Trophoblast cell (in vitro differentiated cells and primary cell): Measurements from ENCODE around the gene OSM.

ENCODE experiments used
- DNase-seq, 2 donors: peaks; one replicate each; pipeline ENCODE4 v3.0.0-alpha.2; 2016
- H2AFZ ChIP-seq: 2 replicates; pipeline ENCODE4 v1.6.1; 2013; ENCODE audit warnings: low read length, moderate library complexity, mild to moderate bottlenecking; ENCODE audit not compliant: insufficient read depth, poor library complexity
- H2AK5ac ChIP-seq: 2 replicates; pipeline ENCODE4 v1.6.1; 2013; ENCODE audit warnings: mild to moderate bottlenecking, low read length
- H2BK120ac ChIP-seq: 2 replicates; pipeline ENCODE4 v1.6.1; 2013; ENCODE audit warnings: low read length, mild to moderate bottlenecking, moderate library complexity; ENCODE audit not compliant: insufficient read depth, poor library complexity
- H2BK12ac ChIP-seq: 2 replicates; pipeline ENCODE4 v1.6.1; 2013; ENCODE audit warnings: mild to moderate bottlenecking, low read length, moderate library complexity
- H2BK5ac ChIP-seq: 2 replicates; pipeline ENCODE4 v1.6.1; 2013; ENCODE audit warnings: low read length, low read depth, moderate library complexity, mild to moderate bottlenecking; ENCODE audit not compliant: poor library complexity
- H3K14ac ChIP-seq: 2 replicates; pipeline ENCODE4 v1.6.1; 2013; ENCODE audit warnings: mild to moderate bottlenecking, low read length
- H3K18ac ChIP-seq: 2 replicates; pipeline ENCODE4 v1.6.1; 2013; ENCODE audit warnings: mild to moderate bottlenecking, low read length
- H3K23ac ChIP-seq: 2 replicates; pipeline ENCODE4 v1.6.1; 2013; ENCODE audit warnings: low read length
- H3K27ac ChIP-seq: 2 replicates; pipeline ENCODE4 v1.5.1; 2013; ENCODE audit warnings: low read depth, mild to moderate bottlenecking, inconsistent platforms, low read length, moderate library complexity
- H3K27me3 ChIP-seq: 2 replicates; pipeline ENCODE4 v1.6.1; 2013; ENCODE audit warnings: inconsistent platforms, mild to moderate bottlenecking, low read length, moderate library complexity; ENCODE audit not compliant: insufficient read depth
- H3K36me3 ChIP-seq, 2 experiments: 1 replicate in 1 of 2; 2 replicates in 1 of 2; pipeline ENCODE4 v1.6.1; 2013; ENCODE audit warnings: low read length in 2 of 2, mild to moderate bottlenecking in 2 of 2, moderate library complexity in 1 of 2; ENCODE audit not compliant: insufficient read depth in 2 of 2, control insufficient read depth in 1 of 2
- H3K4ac ChIP-seq: 2 replicates; pipeline ENCODE4 v1.6.1; 2013; ENCODE audit warnings: low read depth, mild to moderate bottlenecking, low read length, moderate library complexity
- H3K4me1 ChIP-seq, 2 experiments: 1 replicate in 1 of 2; 2 replicates in 1 of 2; pipeline ENCODE4 v1.6.1; 2013; ENCODE audit warnings: low read length in 2 of 2, mild to moderate bottlenecking in 2 of 2, moderate library complexity in 1 of 2; ENCODE audit not compliant: insufficient read depth in 2 of 2, control insufficient read depth in 1 of 2
- H3K4me2 ChIP-seq: 2 replicates; pipeline ENCODE4 v1.6.1; 2013; ENCODE audit warnings: inconsistent platforms, mild to moderate bottlenecking, low read length, moderate library complexity
- H3K4me3 ChIP-seq: 2 replicates; pipeline ENCODE4 v1.5.1; 2013; ENCODE audit warnings: mild to moderate bottlenecking, low read depth, low read length, inconsistent platforms
- H3K79me1 ChIP-seq: one replicate; pipeline ENCODE4 v1.6.1; 2013; ENCODE audit warnings: low read length
- H3K79me2 ChIP-seq: 2 replicates; pipeline ENCODE4 v1.6.1; 2013; ENCODE audit warnings: low read length, mild to moderate bottlenecking; ENCODE audit not compliant: control insufficient read depth, insufficient read depth, poor library complexity
- H3K9ac ChIP-seq: 2 replicates; pipeline ENCODE4 v1.6.1; 2013; ENCODE audit warnings: mild to moderate bottlenecking, low read length
- H3K9me3 ChIP-seq: 2 replicates; pipeline ENCODE4 v1.6.1; 2013; ENCODE audit warnings: low read depth, mild to moderate bottlenecking, control low read depth, inconsistent platforms, low read length; ENCODE audit not compliant: insufficient read depth
- H4K12ac ChIP-seq: 2 replicates; pipeline ENCODE4 v1.6.1; 2013; ENCODE audit warnings: low read depth, mild to moderate bottlenecking, low read length, moderate library complexity
- H4K8ac ChIP-seq: 2 replicates; pipeline ENCODE4 v1.6.1; 2013; ENCODE audit warnings: low read depth, mild to moderate bottlenecking, low read length, moderate library complexity
- H4K91ac ChIP-seq: one replicate; pipeline ENCODE4 v1.6.1; 2013; ENCODE audit warnings: low read depth, mild to moderate bottlenecking, low read length, moderate library complexity
- WGBS: extraction: QIAGEN DNeasy Blood & Tissue Kit; methylation state at CpG from one replicate; pipeline ENCODE4 v1.1.7; 2013; ENCODE audit warnings: missing lambda C conversion rate; ENCODE audit not compliant: insufficient read length, insufficient coverage; ENCODE audit errors: extremely low coverage; 5-methylcytosine and 5-hydroxymethylcytosine counted together

Gene OSM

DNA sequence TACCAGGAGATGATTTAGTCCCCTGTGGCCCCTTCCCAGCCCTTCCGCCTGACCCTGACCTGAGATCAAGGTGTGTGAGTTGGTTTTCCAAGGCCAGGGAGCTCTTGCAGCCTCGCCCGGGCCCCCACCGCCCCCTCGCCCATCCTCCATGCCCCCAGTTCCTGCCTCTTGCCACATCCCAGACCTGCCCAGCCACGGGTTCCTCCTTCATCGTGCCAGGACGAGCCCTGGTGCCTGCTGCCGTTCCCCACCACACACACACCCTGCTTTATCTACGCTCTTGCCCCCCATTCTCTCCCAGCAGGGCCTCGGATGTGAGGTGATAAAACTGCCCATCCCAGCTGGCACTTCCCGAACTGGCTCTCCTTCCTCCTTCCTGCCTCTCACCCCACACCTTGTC, 18.7 kb downstream of the OSM start:
- H4K12ac ChIP-seq, result no peak overlapping the region
- no peak overlapping the region for H4K91ac ChIP-seq
- H2AK5ac ChIP-seq, result peak overlapping the region; percentile 66
- no CpG with 5 or more reads among the region's 12 CpGs for WGBS
- H3K4me2 ChIP-seq, result no peak overlapping the region
- no peak overlapping the region for H3K9ac ChIP-seq
- H3K79me1 ChIP-seq, result peaks cover 14% of the 10 kb centered on the region
- H3K4me3 ChIP-seq, result no peak overlapping the region
- no peak overlapping the region for H3K27ac ChIP-seq
- H3K18ac ChIP-seq, result no peak overlapping the region
- no peaks in the 10 kb centered on the region for H3K79me2 ChIP-seq
- no peak overlapping the region for H2BK120ac ChIP-seq
- no peak overlapping the region for H4K8ac ChIP-seq
- no peak for DNase-seq
- H3K36me3 ChIP-seq, result peaks cover 0 to 3% of the 10 kb centered on the region in 2 experiments
- no peak overlapping the region for H2BK5ac ChIP-seq
- no peak overlapping the region for H3K23ac ChIP-seq
- no peak overlapping the region for H2AFZ ChIP-seq
- H3K4ac ChIP-seq, result no peak overlapping the region
- peaks cover 5% of the 10 kb centered on the region for H3K9me3 ChIP-seq
- H3K14ac ChIP-seq, result no peak overlapping the region
- H3K4me1 ChIP-seq, result peaks cover 12 to 25% of the 10 kb centered on the region in 2 experiments
- H3K27me3 ChIP-seq, result no peaks in the 10 kb centered on the region
- H2BK12ac ChIP-seq, result peak overlapping the region; percentile 27

DNA sequence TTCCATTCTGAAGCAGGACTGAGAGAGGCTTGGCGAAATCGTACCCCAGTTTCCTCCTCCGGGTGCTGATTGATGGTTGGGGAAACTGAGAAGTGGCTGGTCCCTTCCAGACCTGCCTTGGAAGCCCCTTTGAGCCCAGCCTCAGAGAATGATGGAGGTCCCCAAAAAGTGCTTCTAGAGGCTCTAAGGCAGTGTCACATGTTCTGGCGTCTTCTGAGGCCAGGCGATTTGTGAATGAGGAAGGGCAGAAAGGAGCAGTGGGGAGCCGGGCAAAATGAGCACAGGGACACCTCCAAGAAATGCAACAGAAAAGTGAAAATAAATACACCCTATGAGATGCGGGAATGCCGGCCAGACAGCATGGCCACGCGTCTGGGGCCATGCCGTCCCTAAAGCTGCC, 19.1 kb downstream of the OSM start:
- H2BK12ac ChIP-seq, result no peak overlapping the region
- H3K27ac ChIP-seq, result no peak overlapping the region
- H3K9ac ChIP-seq, result no peak overlapping the region
- H3K4me3 ChIP-seq, result no peak overlapping the region
- H2BK120ac ChIP-seq, result no peak overlapping the region
- H4K8ac ChIP-seq, result no peak overlapping the region
- H2BK5ac ChIP-seq, result no peak overlapping the region
- peaks cover 12 to 25% of the 10 kb centered on the region in 2 experiments for H3K4me1 ChIP-seq
- no peak overlapping the region for H4K12ac ChIP-seq
- H3K36me3 ChIP-seq, result peaks cover 0 to 3% of the 10 kb centered on the region in 2 experiments
- peaks cover 2% of the 10 kb centered on the region for H3K9me3 ChIP-seq
- no peaks in the 10 kb centered on the region for H3K79me2 ChIP-seq
- no peak overlapping the region for H3K4ac ChIP-seq
- WGBS, result no CpG with 5 or more reads among the region's 11 CpGs
- H3K27me3 ChIP-seq, result no peaks in the 10 kb centered on the region
- H4K91ac ChIP-seq, result peak overlapping the region; percentile 51
- no peak overlapping the region for H3K23ac ChIP-seq
- no peak overlapping the region for H2AK5ac ChIP-seq
- H2AFZ ChIP-seq, result no peak overlapping the region
- no peak for DNase-seq
- H3K4me2 ChIP-seq, result no peak overlapping the region
- H3K14ac ChIP-seq, result no peak overlapping the region
- peaks cover 14% of the 10 kb centered on the region for H3K79me1 ChIP-seq
- no peak overlapping the region for H3K18ac ChIP-seq

DNA sequence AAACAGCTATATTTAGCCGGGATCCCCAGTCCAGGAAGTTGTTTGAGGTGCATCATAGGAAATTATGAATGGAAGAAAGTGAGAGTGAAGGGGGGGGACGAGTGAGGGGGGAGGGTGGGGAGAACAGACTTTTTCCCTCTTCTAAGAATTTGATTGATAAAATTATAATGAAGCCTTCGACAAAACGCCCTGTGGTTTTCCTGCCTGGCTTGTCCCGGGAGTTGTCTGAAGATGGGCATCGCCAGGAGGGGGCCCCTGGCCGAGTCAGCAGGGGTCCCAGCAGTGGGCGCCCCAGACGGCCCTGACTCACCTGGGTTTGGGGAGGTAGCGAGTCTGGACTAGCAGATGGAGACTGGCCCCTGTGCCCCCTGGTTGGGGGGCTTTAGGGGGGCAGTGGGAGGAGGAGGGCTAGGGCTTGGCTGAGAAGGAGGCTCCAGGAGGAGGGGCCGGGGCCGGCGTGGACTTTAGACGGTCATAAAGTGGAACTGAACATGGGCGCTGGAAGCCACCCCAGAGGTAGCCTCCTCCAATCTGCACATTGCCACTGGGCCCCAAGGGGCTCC, 19.8 kb downstream of the OSM start:
- Histone ChIP-seq H3K4me2 (peak overlapping the region; percentile 78), H3K9ac (no peak overlapping the region), H3K79me2 (no peaks in the 10 kb centered on the region), H4K12ac (no peak overlapping the region), H3K4me3 (no peak overlapping the region), H2BK12ac (peak overlapping the region; percentile 41), H3K27ac (no peak overlapping the region), H2AFZ (no peak overlapping the region), H2BK5ac (no peak overlapping the region), H3K9me3 (peaks cover 2% of the 10 kb centered on the region), H3K4ac (no peak overlapping the region), H2BK120ac (no peak overlapping the region), H4K91ac (peak overlapping the region; percentile 51), H4K8ac (no peak overlapping the region), H3K4me1 (peaks cover 12 to 25% of the 10 kb centered on the region in 2 experiments), H3K14ac (no peak overlapping the region), H3K79me1 (peaks cover 14% of the 10 kb centered on the region), H3K18ac (peak overlapping the region; percentile 24), H3K23ac (no peak overlapping the region), H3K36me3 (peaks cover 0 to 3% of the 10 kb centered on the region in 2 experiments), H2AK5ac (peak overlapping the region; percentile 56), H3K27me3 (no peaks in the 10 kb centered on the region)
- DNase-seq, result no peak
- no CpG with 5 or more reads among the region's 15 CpGs for WGBS

DNA sequence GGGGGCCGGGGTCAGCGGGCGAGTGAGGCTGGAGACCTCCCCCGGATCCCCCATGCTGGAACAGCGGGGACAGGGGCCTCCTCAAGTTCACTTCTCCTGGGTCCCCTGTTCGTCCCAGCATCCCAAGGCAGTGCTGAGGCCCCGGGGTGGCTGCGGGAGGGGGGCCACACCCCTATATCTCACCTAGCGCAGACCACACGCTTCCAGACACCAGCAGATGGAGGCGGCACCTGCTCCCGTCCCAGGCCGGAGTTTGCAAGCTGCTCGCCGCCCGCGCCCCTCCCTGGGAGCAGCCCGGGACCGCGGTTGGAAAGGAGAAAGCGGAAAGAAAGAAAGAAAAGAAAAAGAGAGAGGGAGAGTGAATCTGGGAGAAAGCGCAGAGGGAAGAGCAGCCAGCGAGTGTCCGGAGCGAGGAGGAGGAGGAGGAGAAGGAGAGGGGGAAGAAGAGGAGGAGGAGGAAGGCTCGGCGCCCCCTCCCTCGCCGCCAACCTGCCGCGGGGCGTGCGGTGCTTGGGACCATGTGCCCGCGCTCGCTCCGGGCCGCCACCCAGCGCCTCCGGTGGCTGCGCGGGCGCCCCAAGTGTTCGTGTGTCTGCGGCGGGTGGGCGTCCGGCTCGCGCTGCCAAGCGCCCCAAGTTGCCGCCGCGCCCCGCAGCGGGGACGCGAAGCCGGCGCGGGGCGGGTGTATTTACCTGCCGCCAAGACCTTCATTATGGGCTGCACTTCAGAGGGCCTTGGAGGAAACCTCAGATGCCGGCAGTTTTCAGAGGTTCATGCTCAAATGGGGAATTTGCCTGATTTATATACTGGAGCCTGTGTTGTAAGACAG, 20.5 kb downstream of the OSM start, which contains the start of gene LIF:
Gene LIF, minus strand, starts transcription at position 775 of the 829 bp plus-strand sequence. Its CDS starts 64 bp downstream, at position 711.
- Histone ChIP-seq H3K9me3 (peaks cover 2% of the 10 kb centered on the region), H2BK120ac (peak within 1 kb of the TSS; percentile 67), H4K8ac (peak within 1 kb of the TSS; percentile 54), H3K4ac (peak within 1 kb of the TSS; percentile 38), H3K14ac (peak within 1 kb of the TSS; percentile 71), H3K36me3 (peaks cover 0 to 3% of the 10 kb centered on the region in 2 experiments), H3K18ac (peak within 1 kb of the TSS; percentile 91), H2AK5ac (peak within 1 kb of the TSS; percentile 56), H4K91ac (peak within 1 kb of the TSS; percentile 96), H3K79me1 (peaks cover 18% of the 10 kb centered on the region), H3K27me3 (no peaks in the 10 kb centered on the region), H3K27ac (no peak within 1 kb of the TSS), H3K79me2 (no peaks in the 10 kb centered on the region), H2BK5ac (peak within 1 kb of the TSS; percentile 61), H3K23ac (no peak within 1 kb of the TSS), H3K4me3 (peak within 1 kb of the TSS; percentile 58), H3K9ac (no peak within 1 kb of the TSS), H2AFZ (peak within 1 kb of the TSS; percentile 14), H4K12ac (no peak within 1 kb of the TSS), H2BK12ac (peak within 1 kb of the TSS; percentile 46), H3K4me2 (peak within 1 kb of the TSS; percentile 78), H3K4me1 (peaks cover 12 to 31% of the 10 kb centered on the region in 2 experiments)
- DNase-seq, result no peak
- no CpG with 5 or more reads among the region's 64 CpGs for WGBS
